ENCODE results near the gene TMEM132A.

Gene TMEM132A

GRCh38 chr11:60939301-60939700 is 15.0 kb downstream of the TMEM132A start:
- no peak for DNase-seq

- no peak for DNase-seq
Observed at GRCh38 chr11:60939855-60940254, 15.6 kb downstream of the TMEM132A start.

GRCh38 chr11:60941371-60942119 is 17.3 kb downstream of the TMEM132A start:
- no peak for DNase-seq

- peak in 2 of 3 experiments; percentile 19 to 62 for DNase-seq
Observed at GRCh38 chr11:60942219-60942618, 18.0 kb downstream of the TMEM132A start.

- peak in 2 of 3 experiments; percentile 44 to 79 for DNase-seq
Observed at GRCh38 chr11:60942970-60943565, 18.8 kb downstream of the TMEM132A start.

- no peak for DNase-seq
Observed at GRCh38 chr11:60944490-60945294, 20.4 kb downstream of the TMEM132A start.

- no peak for DNase-seq
Observed at GRCh38 chr11:60945295-60945667, 21.0 kb downstream of the TMEM132A start.

GRCh38 chr11:60946601-60947264 is 22.5 kb downstream of the TMEM132A start:
- peak; percentile 41 to 68 (median 46) for DNase-seq

GRCh38 chr11:60947700-60948099 is 23.4 kb downstream of the TMEM132A start:
- no peak for DNase-seq

GRCh38 chr11:60948250-60948649 is 24.0 kb downstream of the TMEM132A start:
- DNase-seq, result peak in 1 of 3 experiments; percentile 29

GRCh38 chr11:60950024-60950423 is 25.8 kb downstream of the TMEM132A start:
- DNase-seq, result no peak

GRCh38 chr11:60950933-60951605 is 26.8 kb downstream of the TMEM132A start:
- DNase-seq, result no peak

GRCh38 chr11:60951606-60951903 is 27.3 kb downstream of the TMEM132A start:
- DNase-seq, result no peak

GRCh38 chr11:60951904-60952741 is 27.9 kb downstream of the TMEM132A start, which contains the start of gene SLC15A3:
SLC15A3 (minus strand) TSS chr11:60952176; CDS start chr11:60951551, 625 bp downstream.
- no peak for DNase-seq

GRCh38 chr11:60952742-60953170 is 28.5 kb downstream of the TMEM132A start:
- DNase-seq, result no peak

- DNase-seq, result no peak
Observed at GRCh38 chr11:60953781-60954180, 29.5 kb downstream of the TMEM132A start.

- DNase-seq, result no peak
Observed at GRCh38 chr11:60954421-60954820, 30.2 kb downstream of the TMEM132A start.

GRCh38 chr11:60955571-60955970 is 31.3 kb downstream of the TMEM132A start:
- DNase-seq, result peak in 1 of 3 experiments; percentile 87

GRCh38 chr11:60957188-60957587 is 32.9 kb downstream of the TMEM132A start:
- DNase-seq, result no peak

- peak in 1 of 3 experiments; percentile 53 for DNase-seq
Observed at GRCh38 chr11:60959431-60959830, 35.2 kb downstream of the TMEM132A start.

GRCh38 chr11:60960405-60960804 is 36.1 kb downstream of the TMEM132A start:
- DNase-seq, result no peak

GRCh38 chr11:60964801-60965200 is 40.5 kb downstream of the TMEM132A start:
- DNase-seq, result no peak

All from NCI-H1417 (cell line).